Memory B cell (primary cell): ENCODE data around the gene FOXP2.
"Not testable (repeated sequence)": the region's sequence is repeated elsewhere in the genome, so short reads cannot be mapped to it uniquely, and the experiment has no call there.

Experiments
- ATAC-seq: fragments of 150-1000 bp; cut with Tn5 transposase; 2 replicates; pipeline ENCODE4 v1.10.0; 2021; ENCODE audit warnings: low read depth, mild to moderate bottlenecking, moderate library complexity
- DNase-seq, 2 donors: peaks; one replicate each; pipeline ENCODE4 v3.0.0; 2022; ENCODE audit warnings: low spot score in 2 of 2
- H3K27ac Mint-ChIP-seq: one replicate; pipeline ENCODE4 v1.8.0; 2022; ENCODE audit warnings: mild to moderate bottlenecking, moderate library complexity, mixed read lengths
- H3K27me3 Mint-ChIP-seq: one replicate; pipeline ENCODE4 v1.8.0; 2022; ENCODE audit warnings: mixed read lengths
- H3K36me3 Mint-ChIP-seq: one replicate; pipeline ENCODE4 v1.8.0; 2022; ENCODE audit warnings: mild to moderate bottlenecking, mixed read lengths
- H3K4me1 Mint-ChIP-seq: one replicate; pipeline ENCODE4 v1.8.0; 2022; ENCODE audit warnings: mixed read lengths
- H3K4me3 Mint-ChIP-seq: one replicate; pipeline ENCODE4 v1.8.0; 2022; ENCODE audit warnings: mild to moderate bottlenecking, moderate library complexity, mixed read lengths
- H3K9me3 Mint-ChIP-seq: one replicate; pipeline ENCODE4 v1.8.0; 2022; ENCODE audit warnings: mixed read lengths

Gene FOXP2

GRCh38 chr7:114414156-114415063 is at the start of gene FOXP2:
Gene FOXP2 (plus strand): TSS chr7:114414815. CDS start chr7:114426512, 11,697 bp downstream.
- H3K4me3 Mint-ChIP-seq, result no peak within 1 kb of the TSS
- H3K4me1 Mint-ChIP-seq, result no peaks in the 10 kb centered on the region
- H3K27me3 Mint-ChIP-seq, result peaks cover 1% of the 10 kb centered on the region
- no peaks in the 10 kb centered on the region for H3K36me3 Mint-ChIP-seq
- no peak for DNase-seq
- no peak for ATAC-seq
- H3K27ac Mint-ChIP-seq, result no peak within 1 kb of the TSS
- no peaks in the 10 kb centered on the region for H3K9me3 Mint-ChIP-seq

- no peak overlapping the region for H3K4me3 Mint-ChIP-seq
- H3K4me1 Mint-ChIP-seq, result no peaks in the 10 kb centered on the region
- ATAC-seq, result no peak
- DNase-seq, result no peak
- H3K9me3 Mint-ChIP-seq, result no peaks in the 10 kb centered on the region
- H3K36me3 Mint-ChIP-seq, result no peaks in the 10 kb centered on the region
- H3K27me3 Mint-ChIP-seq, result no peaks in the 10 kb centered on the region
- no peak overlapping the region for H3K27ac Mint-ChIP-seq
Measured at GRCh38 chr7:114365791-114366190, 48.8 kb upstream of the FOXP2 start.

DNA sequence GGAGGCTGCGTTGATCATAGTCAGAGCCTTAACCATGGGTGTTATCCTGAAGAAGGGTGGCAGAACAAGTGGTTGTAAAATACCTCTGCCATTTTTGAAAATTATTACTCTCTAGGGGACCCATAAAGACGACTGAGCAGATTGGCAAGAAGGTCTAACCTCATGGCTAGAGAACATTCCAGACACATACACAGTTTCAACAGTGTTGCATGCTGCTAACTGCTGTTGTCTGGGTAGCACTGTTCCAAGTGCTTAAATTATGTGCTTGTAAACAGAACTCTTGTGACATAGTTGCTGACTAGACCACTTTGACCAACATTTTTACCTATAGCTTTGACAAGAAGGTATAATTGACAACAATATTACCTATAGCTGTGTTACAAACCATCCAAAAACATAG is 46.1 kb upstream of the FOXP2 start:
- Mint-ChIP-seq H3K27me3 (no peaks in the 10 kb centered on the region), H3K27ac (no peak overlapping the region), H3K9me3 (no peaks in the 10 kb centered on the region), H3K36me3 (no peaks in the 10 kb centered on the region), H3K4me3 (no peak overlapping the region), H3K4me1 (no peaks in the 10 kb centered on the region)
- no peak for ATAC-seq
- no peak for DNase-seq

GRCh38 chr7:114369294-114369693 is 45.3 kb upstream of the FOXP2 start:
- no peak overlapping the region for H3K4me3 Mint-ChIP-seq
- H3K9me3 Mint-ChIP-seq, result no peaks in the 10 kb centered on the region
- no peak overlapping the region for H3K27ac Mint-ChIP-seq
- ATAC-seq (no peak), DNase-seq (no peak)
- H3K4me1 Mint-ChIP-seq, result no peaks in the 10 kb centered on the region
- H3K27me3 Mint-ChIP-seq, result no peaks in the 10 kb centered on the region
- no peaks in the 10 kb centered on the region for H3K36me3 Mint-ChIP-seq

GRCh38 chr7:114372619-114373018 is 42.0 kb upstream of the FOXP2 start:
- no peaks in the 10 kb centered on the region for H3K36me3 Mint-ChIP-seq
- no peak overlapping the region for H3K4me3 Mint-ChIP-seq
- no peak overlapping the region for H3K27ac Mint-ChIP-seq
- ATAC-seq (no peak), DNase-seq (no peak)
- H3K4me1 Mint-ChIP-seq, result no peaks in the 10 kb centered on the region
- H3K9me3 Mint-ChIP-seq, result no peaks in the 10 kb centered on the region
- H3K27me3 Mint-ChIP-seq, result no peaks in the 10 kb centered on the region

DNA sequence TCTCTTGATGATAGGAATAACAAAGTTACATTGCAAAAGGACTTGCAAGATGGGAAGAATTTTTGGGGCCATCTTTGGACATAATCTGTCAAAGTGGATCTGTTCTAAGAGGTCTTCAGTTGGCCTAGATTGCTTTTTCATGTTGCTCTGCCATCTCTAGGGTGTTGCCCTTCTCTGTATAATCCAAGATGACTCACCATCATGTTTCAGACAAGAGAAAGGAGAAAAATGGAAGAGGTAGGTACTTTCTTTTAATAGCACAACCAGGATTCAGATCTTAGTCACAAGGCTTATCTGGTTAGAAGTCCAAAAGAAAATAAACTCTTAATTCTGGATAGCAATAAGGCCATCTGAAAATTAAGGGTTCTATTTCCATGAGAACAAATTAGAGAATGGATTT is 38.7 kb upstream of the FOXP2 start:
- Mint-ChIP-seq H3K36me3 (no peaks in the 10 kb centered on the region), H3K27me3 (no peaks in the 10 kb centered on the region), H3K4me1 (no peaks in the 10 kb centered on the region), H3K9me3 (no peaks in the 10 kb centered on the region), H3K4me3 (no peak overlapping the region), H3K27ac (no peak overlapping the region)
- DNase-seq, result no peak
- ATAC-seq, result no peak

DNA sequence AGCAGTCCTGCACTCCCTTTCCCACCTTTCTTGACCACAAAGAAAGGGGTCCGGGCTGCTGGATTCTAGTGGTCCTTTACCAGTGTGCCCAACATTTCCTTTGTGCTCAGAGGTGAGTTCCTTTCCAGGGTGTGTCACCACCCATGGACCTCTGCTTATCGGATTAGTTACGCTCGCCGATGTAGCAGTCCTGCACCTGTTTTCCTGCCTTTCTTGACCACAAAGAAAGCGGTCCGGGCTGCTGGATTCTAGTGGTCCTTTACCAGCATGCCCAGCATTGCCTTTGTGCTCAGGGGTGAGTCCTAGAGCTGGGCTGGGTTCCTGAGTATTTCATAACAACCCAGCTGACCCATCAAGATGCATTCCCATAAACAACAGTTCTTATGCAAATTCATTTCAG is 30.7 kb upstream of the FOXP2 start:
- not testable (repeated sequence) for H3K9me3 Mint-ChIP-seq, H3K36me3 Mint-ChIP-seq, H3K27me3 Mint-ChIP-seq, H3K4me3 Mint-ChIP-seq, ATAC-seq, H3K4me1 Mint-ChIP-seq, H3K27ac Mint-ChIP-seq, DNase-seq

DNA sequence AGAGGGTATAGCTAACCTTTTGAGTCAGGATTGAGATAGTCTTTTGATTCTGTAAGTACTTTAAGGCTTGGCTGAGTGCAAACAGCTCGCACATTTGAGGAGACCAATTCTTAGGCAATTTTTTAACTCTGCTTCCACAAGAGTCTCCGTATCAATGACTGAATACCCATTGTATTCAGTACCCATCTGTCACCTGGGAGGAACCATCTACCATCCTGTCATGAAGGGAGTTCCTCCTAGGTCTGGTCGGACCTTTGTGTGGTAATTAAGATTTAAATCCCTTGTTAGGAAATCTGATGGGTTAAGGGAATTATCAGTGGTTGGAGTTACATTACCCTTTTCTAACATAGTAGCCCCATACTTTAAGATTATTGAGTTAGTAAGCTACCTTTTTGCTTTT is 30.3 kb upstream of the FOXP2 start:
- not testable (repeated sequence) for H3K4me1 Mint-ChIP-seq, H3K36me3 Mint-ChIP-seq, H3K9me3 Mint-ChIP-seq, ATAC-seq, DNase-seq, H3K27me3 Mint-ChIP-seq, H3K27ac Mint-ChIP-seq, H3K4me3 Mint-ChIP-seq

DNA sequence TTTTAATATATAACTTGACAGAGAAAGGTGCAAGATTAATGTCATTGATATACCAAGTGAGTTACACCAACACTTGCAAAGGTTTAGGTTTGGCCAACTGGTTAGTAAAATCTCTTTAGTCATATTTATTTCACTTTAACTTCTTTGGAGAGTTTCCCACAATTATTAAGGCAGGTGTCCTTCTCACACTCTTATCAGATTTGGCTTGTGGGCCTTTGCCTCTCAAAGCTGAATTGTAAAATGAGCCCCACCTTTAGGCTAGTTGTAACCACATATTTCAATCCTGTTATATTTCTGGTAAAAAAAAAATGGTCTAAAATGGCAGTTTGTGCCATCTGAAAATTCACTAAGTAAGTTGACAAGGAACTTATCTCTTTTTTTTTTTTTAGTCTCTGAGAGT is 26.6 kb upstream of the FOXP2 start:
- Mint-ChIP-seq H3K9me3 (no peaks in the 10 kb centered on the region), H3K36me3 (no peaks in the 10 kb centered on the region), H3K4me1 (no peaks in the 10 kb centered on the region), H3K4me3 (no peak overlapping the region), H3K27ac (no peak overlapping the region), H3K27me3 (no peaks in the 10 kb centered on the region)
- DNase-seq (no peak), ATAC-seq (no peak)

DNA sequence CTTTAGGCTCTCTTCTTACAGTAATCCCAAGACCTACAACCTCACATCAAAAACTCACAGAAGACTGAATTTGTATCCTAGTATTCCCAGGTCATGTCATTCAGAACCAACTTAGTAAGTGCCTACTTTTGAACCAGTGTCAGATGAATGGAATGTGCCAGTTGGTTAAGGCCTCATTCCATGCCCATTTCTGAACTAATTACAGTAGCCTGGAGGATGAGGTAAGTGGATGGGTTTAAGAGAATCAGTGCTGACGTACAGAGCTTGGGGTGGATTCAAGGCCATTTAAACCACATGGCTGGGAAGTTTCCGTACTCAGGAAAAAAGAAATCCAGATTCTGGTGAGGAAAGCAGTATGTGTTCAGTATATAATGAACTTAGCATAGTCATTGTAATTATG is 21.9 kb upstream of the FOXP2 start:
- Mint-ChIP-seq H3K9me3 (no peaks in the 10 kb centered on the region), H3K27me3 (no peaks in the 10 kb centered on the region), H3K4me3 (no peak overlapping the region), H3K27ac (no peak overlapping the region), H3K4me1 (no peaks in the 10 kb centered on the region), H3K36me3 (no peaks in the 10 kb centered on the region)
- DNase-seq (no peak), ATAC-seq (no peak)

- no peaks in the 10 kb centered on the region for H3K9me3 Mint-ChIP-seq
- no peak for DNase-seq
- H3K27ac Mint-ChIP-seq, result no peak overlapping the region
- ATAC-seq, result no peak
- no peaks in the 10 kb centered on the region for H3K36me3 Mint-ChIP-seq
- no peak overlapping the region for H3K4me3 Mint-ChIP-seq
- H3K4me1 Mint-ChIP-seq, result no peaks in the 10 kb centered on the region
- H3K27me3 Mint-ChIP-seq, result no peaks in the 10 kb centered on the region
Measured at GRCh38 chr7:114402876-114403635, 11.6 kb upstream of the FOXP2 start.

DNA sequence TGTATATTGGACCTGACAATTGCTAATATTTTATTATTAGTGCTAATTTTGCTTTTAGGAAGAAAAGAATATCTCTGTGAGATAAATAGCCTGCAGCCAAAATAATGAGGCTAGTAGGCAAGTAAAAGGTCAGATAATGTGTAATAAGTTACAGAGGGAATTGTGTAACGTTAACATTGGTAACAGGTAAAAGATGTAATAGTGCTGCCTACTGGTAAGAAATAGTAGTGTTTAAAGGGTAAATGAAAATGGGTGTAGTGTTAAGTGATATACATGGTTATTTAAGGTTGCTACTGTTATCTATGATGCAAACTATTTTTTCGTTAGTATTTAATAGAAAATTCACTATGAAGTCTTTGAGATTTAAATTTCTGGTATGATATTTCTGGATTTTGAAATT is 9.2 kb upstream of the FOXP2 start:
- DNase-seq (no peak), ATAC-seq (no peak)
- Mint-ChIP-seq H3K27me3 (no peaks in the 10 kb centered on the region), H3K9me3 (no peaks in the 10 kb centered on the region), H3K4me1 (no peaks in the 10 kb centered on the region), H3K27ac (no peak overlapping the region), H3K36me3 (no peaks in the 10 kb centered on the region), H3K4me3 (no peak overlapping the region)

- DNase-seq, result no peak
Measured at GRCh38 chr7:114409750-114410149, 4.9 kb upstream of the FOXP2 start.

DNA sequence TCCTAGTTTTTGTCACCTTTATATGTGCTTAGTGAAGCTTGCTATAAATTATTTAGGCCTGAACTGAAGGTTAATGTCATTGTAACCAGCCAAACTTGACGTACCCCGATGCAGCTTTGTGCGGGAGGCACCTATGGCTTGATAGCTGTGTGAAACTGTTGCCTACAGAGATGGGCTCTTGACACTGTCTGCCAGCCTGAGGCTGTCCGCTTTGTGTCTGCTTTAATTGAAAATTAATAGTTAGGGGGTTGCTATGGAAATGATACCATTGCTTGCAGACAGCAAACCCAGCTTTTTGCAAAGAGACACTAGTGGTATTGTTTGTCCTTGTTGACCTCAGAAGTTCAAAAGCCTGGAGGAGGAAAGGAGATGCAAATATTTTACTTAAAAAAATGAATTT is 2.1 kb upstream of the FOXP2 start:
- Mint-ChIP-seq H3K4me3 (no peak overlapping the region), H3K27ac (no peak overlapping the region), H3K4me1 (no peaks in the 10 kb centered on the region), H3K36me3 (no peaks in the 10 kb centered on the region), H3K27me3 (peaks cover 1% of the 10 kb centered on the region), H3K9me3 (no peaks in the 10 kb centered on the region)
- DNase-seq, result no peak
- no peak for ATAC-seq

More at GRCh38 chr7:114409750-114410149, 4.9 kb upstream of the FOXP2 start:
- ATAC-seq, result no peak
- no peaks in the 10 kb centered on the region for H3K4me1 Mint-ChIP-seq
- no peak overlapping the region for H3K4me3 Mint-ChIP-seq
- no peak overlapping the region for H3K27ac Mint-ChIP-seq
- no peaks in the 10 kb centered on the region for H3K9me3 Mint-ChIP-seq
- no peaks in the 10 kb centered on the region for H3K36me3 Mint-ChIP-seq
- peaks cover 1% of the 10 kb centered on the region for H3K27me3 Mint-ChIP-seq
